Measurements from ENCODE around the gene VSIG10.
"Not testable (repeated sequence)": the region's sequence is repeated elsewhere in the genome, so short reads cannot be mapped to it uniquely, and the experiment has no call there.

Gene VSIG10

GRCh38 chr12:118103601-118104382 lies at the start of gene VSIG10:
Gene VSIG10, minus strand, starts transcription at chr12:118104011. Its CDS starts 340 bp downstream, at chr12:118103671.
- DNase-seq, result peak; percentile 1

GRCh38 chr12:118151755-118152154 lies 47.9 kb upstream of the VSIG10 start:
- DNase-seq, result no peak

GRCh38 chr12:118150625-118151024 lies 46.8 kb upstream of the VSIG10 start:
- DNase-seq, result no peak

GRCh38 chr12:118148287-118148686 lies 44.5 kb upstream of the VSIG10 start:
- no peak for DNase-seq

GRCh38 chr12:118145798-118146156 lies 42.0 kb upstream of the VSIG10 start:
- no peak for DNase-seq

- DNase-seq, result no peak
These were observed 41.4 kb upstream of the VSIG10 start for GRCh38 chr12:118145113-118145797.

GRCh38 chr12:118144499-118144898 lies 40.7 kb upstream of the VSIG10 start:
- no peak for DNase-seq

- no peak for DNase-seq
These were observed 37.0 kb upstream of the VSIG10 start for GRCh38 chr12:118140825-118141224.

- no peak for DNase-seq
These were observed 33.4 kb upstream of the VSIG10 start for GRCh38 chr12:118137148-118137678.

- DNase-seq, result peak; percentile 41
These were observed 32.8 kb upstream of the VSIG10 start for GRCh38 chr12:118136559-118137003.

GRCh38 chr12:118135788-118136558 lies 32.2 kb upstream of the VSIG10 start, which contains the start of gene PEBP1:
Gene PEBP1, plus strand, starts transcription at chr12:118136124. Its CDS starts 86 bp downstream, at chr12:118136210.
- DNase-seq, result peak; percentile 93

- DNase-seq, result not testable (repeated sequence)
These were observed 25.6 kb upstream of the VSIG10 start for GRCh38 chr12:118129436-118129835.

GRCh38 chr12:118127867-118128266 lies 24.1 kb upstream of the VSIG10 start:
- no peak for DNase-seq

GRCh38 chr12:118126119-118126757 lies 22.4 kb upstream of the VSIG10 start:
- DNase-seq, result no peak

GRCh38 chr12:118125743-118126118 lies 21.9 kb upstream of the VSIG10 start:
- no peak for DNase-seq

GRCh38 chr12:118124333-118124874 lies 20.6 kb upstream of the VSIG10 start:
- no peak for DNase-seq

GRCh38 chr12:118122264-118122663 lies 18.5 kb upstream of the VSIG10 start:
- no peak for DNase-seq

- peak; percentile 43 for DNase-seq
These were observed 17.0 kb upstream of the VSIG10 start for GRCh38 chr12:118120579-118121363.

- no peak for DNase-seq
These were observed 15.7 kb upstream of the VSIG10 start for GRCh38 chr12:118119449-118119879.

- no peak for DNase-seq
These were observed 5.3 kb upstream of the VSIG10 start for GRCh38 chr12:118109088-118109487.

GRCh38 chr12:118107694-118108093 lies 3.9 kb upstream of the VSIG10 start:
- no peak for DNase-seq
